PC-3 (cell line): ENCODE data around the gene HNRNPDL. TPM values are rescaled to one million over a fixed set of nuclear protein-coding genes. Genes with fewer than 3 reads are reported as not detected.
"Not testable (repeated sequence)": the region's sequence is repeated elsewhere in the genome, so short reads cannot be mapped to it uniquely, and the experiment has no call there.

Experiments
- ATAC-seq: fragments of 200-7000 bp; cut with Tn5 transposase; 2 replicates; pipeline ENCODE4 v1.9.1; 2020; ENCODE audit warnings: mild to moderate bottlenecking, moderate library complexity
- BruUV-seq: library from RNA; stranded (reverse); fragments of 400-500 nt; replicated peaks from 2 replicates; lab custom pipeline; 2021; lab: Mats Ljungman, UMichigan
- CTCF ChIA-PET: fragments of 300-600 bp; sonication (Branson Sonifier 250); formaldehyde crosslinking; loops from one replicate; lab custom pipeline; 2022; ENCODE audit warnings: antibody characterized with exemption; lab: Charles Lee
- POLR2A ChIA-PET: fragments of 300-600 bp; sonication (Branson Sonifier 250); formaldehyde crosslinking; loops from one replicate; lab custom pipeline; 2022; ENCODE audit warnings: antibody characterized with exemption; ENCODE audit not compliant: unreplicated experiment; lab: Charles Lee
- DNase-seq: peaks from one replicate; pipeline ENCODE4 v3.0.0-alpha.2; 2015
- H2AFZ ChIP-seq: fragments of 300-600 bp; sonication (generic); 2 replicates; pipeline ENCODE4 v1.6.0; 2016; ENCODE audit warnings: antibody characterized with exemption, low read length
- H3F3A ChIP-seq: fragments of 300-600 bp; sonication (generic); one replicate; pipeline ENCODE4 v1.6.0; 2017; ENCODE audit warnings: antibody characterized with exemption, low read length, control low read depth, mild to moderate bottlenecking; ENCODE audit not compliant: unreplicated experiment
- H3K27ac ChIP-seq: fragments of 300-600 bp; sonication (generic); 2 replicates; pipeline ENCODE4 v1.5.1; 2016; ENCODE audit warnings: mild to moderate bottlenecking, low read length
- H3K27me3 ChIP-seq: fragments of 300-600 bp; sonication (generic); 2 replicates; pipeline ENCODE4 v1.6.1; 2016; ENCODE audit warnings: low read length, mixed read lengths
- H3K36me3 ChIP-seq: fragments of 300-600 bp; sonication (generic); 2 replicates; pipeline ENCODE4 v1.6.1; 2016; ENCODE audit warnings: low read depth, mixed run types, low read length, mixed read lengths
- H3K4me1 ChIP-seq: fragments of 300-600 bp; sonication (generic); 2 replicates; pipeline ENCODE4 v1.5.1; 2016; ENCODE audit warnings: low read length; ENCODE audit not compliant: insufficient read depth
- H3K4me2 ChIP-seq: fragments of 300-600 bp; sonication (generic); 2 replicates; pipeline ENCODE4 v1.6.0; 2016; ENCODE audit warnings: low read length
- H3K4me3 ChIP-seq: fragments of 300-600 bp; sonication (generic); 2 replicates; pipeline ENCODE4 v1.5.1; 2016; ENCODE audit warnings: mild to moderate bottlenecking, low read length, mixed read lengths
- H3K79me2 ChIP-seq: fragments of 300-600 bp; sonication (generic); 2 replicates; pipeline ENCODE4 v1.6.1; 2017; ENCODE audit warnings: low read length, mixed read lengths
- H3K9ac ChIP-seq: fragments of 300-600 bp; sonication (generic); 2 replicates; pipeline ENCODE4 v1.6.0; 2016; ENCODE audit warnings: mild to moderate bottlenecking, low read length
- H3K9me2 ChIP-seq: fragments of 300-600 bp; sonication (generic); replicated peaks from 2 replicates; pipeline ENCODE4 v1.6.1; 2016; ENCODE audit warnings: mixed run types, low read length, mixed read lengths
- H3K9me3 ChIP-seq: fragments of 300-600 bp; sonication (generic); 2 replicates; pipeline ENCODE4 v1.6.1; 2016; ENCODE audit warnings: low read length, mixed read lengths
- H4K20me1 ChIP-seq: fragments of 300-600 bp; sonication (generic); 2 replicates; pipeline ENCODE4 v1.6.1; 2016; ENCODE audit warnings: low read length, mixed read lengths
- EZH2 ChIP-seq: fragments of 300-600 bp; sonication (generic); IDR thresholded peaks from one replicate; pipeline ENCODE4 v1.6.1; 2017; ENCODE audit warnings: antibody characterized with exemption, mild to moderate bottlenecking, low read length; ENCODE audit not compliant: unreplicated experiment
- EZH2phosphoT487 ChIP-seq: fragments of 300-600 bp; sonication (generic); IDR thresholded peaks from 2 replicates; pipeline ENCODE4 v1.6.1; 2018; ENCODE audit warnings: mild to moderate bottlenecking, antibody characterized with exemption, low read length, borderline replicate concordance
- intact Hi-C: fragments of 100-400 bp; cut with micrococcal nuclease; formaldehyde crosslinking; loops from 2 replicates; pipeline ENCODE4 v1.9.0; 2023
- total RNA-seq: library from RNA; depleted of rRNA; stranded (reverse); fragments of >200 nt; gene quantifications from 2 replicates; pipeline ENCODE4 v1.2.3, GENCODE V29; 2014
- TF ChIP-seq, protein P1 (sequence below): fragments of 300-600 bp; sonication (generic); conservative IDR thresholded peaks from 2 replicates; pipeline ENCODE4 v1.5.1; 2017; ENCODE audit warnings: antibody characterized with exemption, low read depth, mild to moderate bottlenecking, low read length

The HNRNPDL gene
- total RNA-seq, 1 experiment from 2014 or later = 207 TPM

DNA sequence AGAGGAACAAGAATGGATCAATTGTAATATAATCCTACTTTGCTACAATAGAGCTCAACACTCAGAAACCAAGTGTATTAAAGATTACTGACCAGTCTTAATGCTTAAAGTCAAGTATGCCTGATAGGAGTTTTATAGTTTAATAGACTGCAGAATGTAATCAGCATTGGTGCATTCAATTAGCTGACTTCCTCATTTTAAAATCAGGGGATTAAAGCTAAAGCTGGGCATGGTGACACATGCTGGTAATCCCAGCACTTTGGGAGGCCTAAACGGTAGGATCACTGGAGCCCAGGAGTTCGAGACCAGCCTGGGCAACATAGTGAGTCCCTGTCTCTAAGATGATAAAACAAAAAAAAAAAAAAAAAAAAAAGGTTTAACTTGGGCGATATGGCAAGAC lies 10.8 kb downstream of the HNRNPDL start:
- no peaks in the 10 kb centered on the region for H3K79me2 ChIP-seq
- no peaks in the 10 kb centered on the region for H3K9me3 ChIP-seq
- intact Hi-C loops = no loop called here
- CTCF ChIA-PET = interaction anchor here (0.6 kb wide), 1 partner anchor 22 kb away, joined by 5 read pairs; no protein-coding TSS in a partner anchor
- no peak for ATAC-seq
- no TSS peak for BruUV-seq
- H3K36me3 ChIP-seq = peaks cover 5% of the 10 kb centered on the region
- POLR2A ChIA-PET = interaction anchor here (0.6 kb wide), 1 partner anchor 134 kb away, joined by 6 read pairs; no protein-coding TSS in a partner anchor
- no peak overlapping the region for H3K27ac ChIP-seq
- DNase-seq = no peak
- H3K9me2 ChIP-seq = no peaks in the 10 kb centered on the region
- TF ChIP-seq, protein P1, sequence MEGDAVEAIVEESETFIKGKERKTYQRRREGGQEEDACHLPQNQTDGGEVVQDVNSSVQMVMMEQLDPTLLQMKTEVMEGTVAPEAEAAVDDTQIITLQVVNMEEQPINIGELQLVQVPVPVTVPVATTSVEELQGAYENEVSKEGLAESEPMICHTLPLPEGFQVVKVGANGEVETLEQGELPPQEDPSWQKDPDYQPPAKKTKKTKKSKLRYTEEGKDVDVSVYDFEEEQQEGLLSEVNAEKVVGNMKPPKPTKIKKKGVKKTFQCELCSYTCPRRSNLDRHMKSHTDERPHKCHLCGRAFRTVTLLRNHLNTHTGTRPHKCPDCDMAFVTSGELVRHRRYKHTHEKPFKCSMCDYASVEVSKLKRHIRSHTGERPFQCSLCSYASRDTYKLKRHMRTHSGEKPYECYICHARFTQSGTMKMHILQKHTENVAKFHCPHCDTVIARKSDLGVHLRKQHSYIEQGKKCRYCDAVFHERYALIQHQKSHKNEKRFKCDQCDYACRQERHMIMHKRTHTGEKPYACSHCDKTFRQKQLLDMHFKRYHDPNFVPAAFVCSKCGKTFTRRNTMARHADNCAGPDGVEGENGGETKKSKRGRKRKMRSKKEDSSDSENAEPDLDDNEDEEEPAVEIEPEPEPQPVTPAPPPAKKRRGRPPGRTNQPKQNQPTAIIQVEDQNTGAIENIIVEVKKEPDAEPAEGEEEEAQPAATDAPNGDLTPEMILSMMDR = no peak
- TF ChIP-seq EZH2phosphoT487 = no peak
- no peak for TF ChIP-seq EZH2
- H4K20me1 ChIP-seq = peaks cover 11% of the 10 kb centered on the region
- H3K4me1 ChIP-seq = peaks cover 18% of the 10 kb centered on the region
- no peak overlapping the region for H3K4me3 ChIP-seq
- H3F3A ChIP-seq = peaks cover 3% of the 10 kb centered on the region
- no peaks in the 10 kb centered on the region for H3K27me3 ChIP-seq
- no peak overlapping the region for H3K9ac ChIP-seq
- H3K4me2 ChIP-seq = no peak overlapping the region
- H2AFZ ChIP-seq = no peak overlapping the region

DNA sequence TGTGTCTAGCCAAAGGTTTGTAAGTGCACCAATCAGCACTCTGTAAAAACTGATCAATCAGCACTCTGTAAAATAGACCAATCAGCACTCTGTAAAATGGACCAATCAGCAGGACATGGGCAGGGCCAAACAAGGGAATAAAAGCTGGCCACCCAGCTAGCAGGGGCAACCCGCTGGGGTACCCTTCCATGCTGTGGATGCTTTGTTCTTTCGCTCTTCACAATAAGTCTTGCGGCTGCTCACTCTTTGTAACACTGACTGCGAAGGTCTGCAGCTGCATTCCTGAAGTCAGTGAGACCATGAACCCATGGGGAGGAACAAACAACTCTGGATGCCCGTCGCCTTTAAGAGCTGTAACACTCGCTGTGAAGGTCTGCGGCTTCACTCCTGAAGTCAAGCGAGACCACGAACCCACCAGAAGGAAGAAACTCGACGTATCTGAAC lies 14.3 kb downstream of the HNRNPDL start:
- DNase-seq (no peak), ATAC-seq (no peak)
- Histone ChIP-seq H3K36me3 (no peaks in the 10 kb centered on the region), H3K9ac (no peak overlapping the region), H3K4me2 (no peak overlapping the region), H2AFZ (no peak overlapping the region), H4K20me1 (no peaks in the 10 kb centered on the region), H3K27ac (no peak overlapping the region), H3K4me3 (no peak overlapping the region), H3K79me2 (no peaks in the 10 kb centered on the region), H3K4me1 (0 out of 2 replicates have a peak, but pooled peaks cover 4% of the 10 kb centered on the region), H3K9me3 (no peaks in the 10 kb centered on the region), H3F3A (no peaks in the 10 kb centered on the region), H3K9me2 (no peaks in the 10 kb centered on the region), H3K27me3 (no peaks in the 10 kb centered on the region)
- POLR2A ChIA-PET = no interaction called here
- intact Hi-C loops = no loop called here
- TF ChIP-seq EZH2 = no peak
- TF ChIP-seq EZH2phosphoT487 = no peak
- TF ChIP-seq, protein P1 = no peak
- BruUV-seq = no TSS peak
- CTCF ChIA-PET = no interaction called here

GRCh38 chr4:82415061-82415460 lies 15.2 kb downstream of the HNRNPDL start:
- H3K4me3 ChIP-seq, BruUV-seq, H3K9me2 ChIP-seq, H3K79me2 ChIP-seq, H3K27me3 ChIP-seq, intact Hi-C loops, H3K9me3 ChIP-seq, POLR2A ChIA-PET, H3K4me2 ChIP-seq, H3K4me1 ChIP-seq, H2AFZ ChIP-seq, H4K20me1 ChIP-seq, DNase-seq, H3K9ac ChIP-seq, H3K27ac ChIP-seq, H3K36me3 ChIP-seq, ATAC-seq, H3F3A ChIP-seq: not testable (repeated sequence)
- CTCF ChIA-PET = interaction anchor here (0.7 kb wide), 1 partner anchor 35 kb away, joined by 3 read pairs; no protein-coding TSS in a partner anchor
